C1 segment of cervical spinal cord (tissue), 14 donors: ENCODE data around the gene ADGRG2.
A peak's percentile ranks its signal among the peaks of the same experiment; 100 is the strongest.

ENCODE experiments used
- DNase-seq, 14 donors: peaks; one replicate each; lab custom pipeline; 2025; lab: John Stamatoyannopoulos, UW

ADGRG2 gene

DNA sequence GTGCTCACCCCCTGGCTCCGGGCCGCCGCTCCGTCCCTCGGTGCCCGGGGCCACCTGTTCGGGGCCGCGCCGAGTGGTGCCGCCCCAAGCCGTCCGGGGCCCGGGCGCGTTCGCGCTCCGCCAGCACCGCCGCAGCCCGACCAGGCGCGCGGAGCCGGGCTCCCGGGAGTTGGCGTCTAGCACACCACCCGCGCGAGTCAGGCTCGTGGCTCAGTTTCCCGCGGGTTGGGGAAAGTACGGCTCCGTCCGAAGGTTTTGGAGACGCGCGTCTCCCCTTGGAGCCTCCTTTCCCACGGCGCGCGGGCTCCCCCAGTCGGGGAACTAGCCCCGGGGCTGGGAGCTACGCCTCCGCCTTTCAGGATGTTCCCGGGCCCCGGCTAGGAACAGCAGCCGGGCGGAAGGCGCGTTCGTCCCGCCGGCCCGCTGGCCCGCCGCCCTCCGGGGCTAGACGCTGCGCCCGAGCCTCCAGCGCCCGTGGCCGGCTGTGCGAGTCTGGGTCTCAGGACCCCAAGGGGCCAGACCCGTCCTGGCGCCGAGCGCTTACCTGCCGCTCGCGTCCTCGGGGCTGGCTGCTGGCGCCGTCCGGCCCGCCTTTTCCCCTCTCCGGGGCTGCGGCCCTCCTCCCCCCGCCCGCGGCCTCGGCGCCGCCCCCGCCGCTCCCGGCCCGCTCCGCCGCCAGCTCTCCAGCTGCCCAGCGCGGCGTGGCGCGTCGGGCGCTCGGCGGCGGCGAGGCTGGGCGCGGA, at the start of gene ADGRG2:
TSS of gene ADGRG2 (minus strand) at position 571 of the 743 bp plus-strand sequence. CDS start 53,634 bp downstream, outside the sequence.
- peak in 1 of 14 donors; percentile 0 for DNase-seq

DNA sequence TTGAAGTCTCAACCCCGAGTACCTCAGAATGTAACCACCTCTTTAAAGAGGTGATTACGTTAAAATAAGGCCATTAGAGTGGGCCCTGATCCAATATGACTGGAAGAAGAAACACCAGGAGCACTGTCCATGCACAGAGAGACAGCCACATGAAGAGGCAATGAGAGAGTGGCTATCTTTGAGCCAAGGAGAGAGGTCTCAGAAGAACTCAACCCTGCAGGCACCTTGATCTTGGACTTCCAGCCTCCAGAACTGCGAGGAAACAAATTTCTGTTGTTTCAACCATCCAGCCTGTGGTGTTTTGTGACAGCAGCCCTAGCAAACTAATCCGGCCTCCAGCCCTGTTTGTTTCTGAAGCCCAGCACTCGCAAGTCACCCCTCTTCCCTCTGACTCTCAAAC, 46.3 kb upstream of the ADGRG2 start:
- no peak for DNase-seq

DNA sequence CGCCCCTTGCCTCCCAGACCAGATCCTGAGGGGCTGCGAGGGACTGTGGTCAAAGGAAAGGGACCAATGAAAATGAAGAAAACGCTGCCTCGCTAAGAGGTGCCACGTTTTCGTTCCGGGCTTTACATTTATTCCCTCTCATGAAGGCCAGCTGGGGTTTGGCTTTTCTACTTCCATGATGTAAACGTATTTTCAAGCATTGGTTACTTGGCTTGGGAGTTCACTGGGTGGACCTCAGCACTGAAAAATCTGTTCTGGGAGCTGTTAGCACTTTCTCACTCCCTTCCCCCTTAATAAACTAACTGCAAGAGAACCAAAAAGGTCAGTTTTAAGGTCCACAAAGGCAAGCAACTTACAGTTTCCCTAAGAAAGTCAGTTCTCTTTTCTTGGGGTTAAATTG, 40.6 kb upstream of the ADGRG2 start:
- no peak for DNase-seq

GRCh38 chrX:19156186-19156585, 33.9 kb upstream of the ADGRG2 start:
- no peak for DNase-seq

DNA sequence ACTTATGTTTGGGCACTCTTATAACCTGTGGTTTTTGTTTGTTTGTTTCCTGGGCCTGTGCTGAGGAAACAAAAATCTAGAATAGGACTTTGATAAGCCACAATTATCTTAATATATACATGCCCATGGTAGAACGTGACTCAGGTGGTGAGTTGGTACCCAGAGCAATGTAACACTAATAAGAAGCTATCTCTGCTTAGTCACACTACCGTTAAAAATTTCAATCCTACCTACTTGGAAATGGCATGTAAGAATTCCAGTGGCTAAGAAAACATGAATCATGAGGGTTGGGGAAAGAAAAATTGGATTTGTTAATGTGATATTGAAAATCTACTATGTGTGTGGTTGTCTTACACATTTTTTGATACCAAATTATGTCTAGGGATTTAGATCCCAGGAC, 30.5 kb upstream of the ADGRG2 start:
- no peak for DNase-seq

DNA sequence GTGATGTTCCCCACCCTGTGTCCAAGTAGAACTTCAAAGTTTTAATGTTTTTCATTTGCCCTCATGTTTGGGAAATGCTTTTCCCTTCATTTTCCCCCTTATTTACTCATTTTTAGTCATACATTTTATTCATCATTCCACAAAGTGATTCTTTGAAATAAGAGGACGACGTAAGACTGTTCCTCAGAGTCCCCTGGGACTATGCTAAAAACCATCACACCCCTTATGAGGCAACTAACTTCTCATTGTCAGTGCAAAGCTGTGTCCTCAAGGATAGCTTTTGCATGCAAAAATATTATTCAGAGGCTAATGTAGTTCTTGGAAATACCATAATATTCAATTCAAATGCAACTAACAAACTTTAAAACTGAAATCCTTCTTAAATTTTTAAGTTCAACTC, 14.8 kb upstream of the ADGRG2 start:
- no peak for DNase-seq

GRCh38 chrX:19133784-19134183, 11.5 kb upstream of the ADGRG2 start:
- no peak for DNase-seq

- DNase-seq: no peak
These were observed 11.0 kb upstream of the ADGRG2 start for GRCh38 chrX:19133231-19133630.

DNA sequence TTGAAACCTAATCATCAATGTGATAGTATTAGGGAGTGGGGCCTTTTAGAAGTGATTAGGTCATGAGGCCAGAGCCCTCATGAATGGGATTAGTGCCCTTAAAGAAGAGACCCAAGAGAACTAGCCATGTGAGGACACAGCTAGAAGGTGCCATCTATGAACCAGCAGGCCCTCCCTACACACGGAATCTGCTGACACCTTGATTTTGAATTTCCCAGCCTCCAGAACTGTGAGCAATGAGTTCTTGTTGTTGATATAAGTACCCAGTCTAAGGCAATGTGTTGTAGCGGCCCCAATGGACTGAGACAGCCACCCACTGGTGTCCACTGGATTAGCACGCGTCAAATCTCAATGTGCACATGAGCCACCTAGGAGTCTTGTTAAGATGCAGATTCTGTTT, 8.4 kb upstream of the ADGRG2 start:
- no peak for DNase-seq

DNA sequence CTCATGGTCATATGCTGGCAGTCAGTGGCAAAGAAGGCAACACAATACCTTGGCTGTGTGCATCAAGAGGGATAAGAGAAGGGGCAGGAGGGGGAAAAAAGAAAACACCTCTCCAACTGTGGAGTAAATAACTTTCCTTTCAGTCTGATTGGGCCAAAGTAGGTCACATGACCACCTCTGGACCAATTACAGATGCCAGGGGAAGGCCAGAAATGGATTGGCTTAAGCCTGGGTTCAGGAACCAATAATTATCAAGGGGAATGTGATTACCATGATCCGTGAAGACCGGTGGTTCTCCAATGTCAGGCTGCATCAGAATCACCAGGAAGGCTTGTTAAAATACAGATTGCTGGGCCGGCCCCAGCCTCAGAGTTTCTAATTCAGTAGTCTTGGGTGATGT, 7.4 kb upstream of the ADGRG2 start:
- no peak for DNase-seq

GRCh38 chrX:19127649-19128168, 5.4 kb upstream of the ADGRG2 start:
- no peak for DNase-seq

GRCh38 chrX:19122641-19123009, 357 bp upstream of the ADGRG2 start:
- DNase-seq: no peak

DNA sequence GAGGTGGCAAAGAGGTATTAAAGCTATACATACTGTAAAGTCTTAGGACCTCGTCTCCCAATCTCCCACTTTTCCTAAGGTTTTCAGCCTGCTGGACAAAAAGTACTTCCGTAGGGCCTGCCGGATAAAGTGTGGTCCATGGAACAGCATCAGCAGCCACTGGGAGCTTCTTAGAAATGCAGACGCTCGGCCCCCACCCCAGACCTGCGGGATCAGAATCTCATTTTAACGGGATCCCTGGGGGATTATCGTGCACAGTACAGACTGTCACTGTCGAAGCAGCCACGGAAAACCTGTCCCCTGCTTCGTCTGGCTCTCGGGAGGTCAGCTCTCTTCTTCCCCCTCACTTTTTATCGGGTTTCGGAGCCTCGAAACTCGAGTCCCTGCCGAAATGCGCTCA, 802 bp downstream of the ADGRG2 start:
- DNase-seq: no peak

DNA sequence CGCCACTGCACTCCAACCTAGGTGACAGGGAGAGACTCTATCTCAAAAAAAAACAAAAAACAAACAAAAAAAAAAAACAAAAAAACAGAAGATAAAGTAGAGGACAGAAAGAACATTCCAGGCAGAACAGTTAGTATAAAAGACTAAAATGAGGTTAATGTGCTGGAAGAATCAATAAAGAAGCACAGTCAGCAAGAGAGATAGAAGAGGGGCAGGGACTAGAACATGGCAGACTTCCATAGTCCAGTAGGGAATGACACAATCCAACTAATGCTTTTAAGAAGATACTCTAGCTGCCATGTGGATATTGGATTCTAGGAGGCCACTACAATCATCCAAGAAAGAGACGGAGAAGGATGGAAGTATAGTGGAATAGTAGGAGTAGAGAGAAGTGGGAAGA, 11.6 kb downstream of the ADGRG2 start:
- DNase-seq: no peak

DNA sequence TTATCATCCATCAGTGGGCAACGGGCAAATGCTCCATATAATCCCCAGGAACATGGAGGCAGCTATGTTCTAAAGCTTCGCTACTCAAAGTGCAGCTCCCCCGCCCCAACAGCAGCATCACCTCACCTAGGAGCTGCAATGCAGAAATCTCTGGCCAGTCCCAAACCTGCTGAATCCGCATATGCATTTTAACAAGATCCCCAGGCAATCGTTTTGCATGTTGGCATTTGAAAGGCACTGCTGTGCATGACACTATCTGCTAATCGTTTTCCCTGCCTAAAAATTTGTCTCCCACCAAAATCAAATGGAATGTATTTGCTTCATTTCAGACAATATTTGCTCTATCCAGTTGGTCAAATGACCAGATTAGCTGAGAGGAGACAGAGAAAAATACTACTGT, 15.2 kb downstream of the ADGRG2 start:
- DNase-seq: no peak

- no peak for DNase-seq
These were observed 21.7 kb downstream of the ADGRG2 start for GRCh38 chrX:19100586-19100985.

GRCh38 chrX:19097553-19098283, 24.6 kb downstream of the ADGRG2 start:
- no peak for DNase-seq

- no peak for DNase-seq
These were observed 25.7 kb downstream of the ADGRG2 start for GRCh38 chrX:19096586-19096985.

- no peak for DNase-seq
These were observed 27.6 kb downstream of the ADGRG2 start for GRCh38 chrX:19094654-19095053.

- no peak for DNase-seq
These were observed 30.7 kb downstream of the ADGRG2 start for GRCh38 chrX:19091596-19091995.

DNA sequence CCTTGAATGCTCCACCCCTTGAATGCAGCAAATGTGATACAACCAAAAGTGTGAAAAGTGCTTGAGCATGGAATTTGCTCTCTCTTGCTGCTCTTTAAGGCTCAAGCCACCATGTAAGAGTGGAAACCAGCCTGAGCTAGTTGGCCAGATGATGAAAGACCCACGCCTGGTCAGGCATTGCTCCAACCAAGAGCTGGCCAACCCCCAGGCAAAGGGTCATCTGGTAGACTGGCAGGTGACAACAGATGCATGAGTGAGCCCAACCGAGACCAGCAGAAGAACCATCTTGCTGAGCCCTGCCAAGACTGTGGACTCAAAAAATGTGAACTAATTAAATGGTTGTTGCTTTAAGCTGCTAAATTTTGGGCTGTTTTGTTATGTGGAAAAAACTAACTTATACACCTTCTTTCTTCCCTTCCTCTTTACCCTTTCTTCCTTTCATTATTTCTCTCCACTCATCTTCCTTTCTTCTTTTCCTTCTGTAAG, 32.7 kb downstream of the ADGRG2 start:
- DNase-seq: no peak

GRCh38 chrX:19086102-19086772, 36.0 kb downstream of the ADGRG2 start:
- no peak for DNase-seq
